GM12891 (cell line): ENCODE results near the gene APOL6.
A peak's percentile ranks its signal among the peaks of the same experiment; 100 is the strongest.

Experiments used
- PAX5 ChIP-seq: IDR thresholded peaks from 2 replicates; pipeline ENCODE4 v1.6.1; 2011; ENCODE audit warnings: low read length, moderate library complexity, mild to moderate bottlenecking; ENCODE audit not compliant: insufficient read depth, severe bottlenecking
- POLR2A ChIP-seq: IDR thresholded peaks from 2 replicates; pipeline ENCODE4 v1.6.1; 2011; ENCODE audit warnings: low read depth, low read length, control low read depth
- POLR2AphosphoS5 ChIP-seq: IDR thresholded peaks from 2 replicates; pipeline ENCODE4 v1.6.1; 2011; ENCODE audit warnings: low read depth, low read length, control low read depth
- SPI1 ChIP-seq: IDR thresholded peaks from 2 replicates; pipeline ENCODE4 v1.6.1; 2011; ENCODE audit warnings: low read depth, low read length, control low read depth
- TAF1 ChIP-seq: IDR thresholded peaks from 2 replicates; pipeline ENCODE4 v1.6.1; 2011; ENCODE audit warnings: low read depth, low read length, control low read depth

DNA sequence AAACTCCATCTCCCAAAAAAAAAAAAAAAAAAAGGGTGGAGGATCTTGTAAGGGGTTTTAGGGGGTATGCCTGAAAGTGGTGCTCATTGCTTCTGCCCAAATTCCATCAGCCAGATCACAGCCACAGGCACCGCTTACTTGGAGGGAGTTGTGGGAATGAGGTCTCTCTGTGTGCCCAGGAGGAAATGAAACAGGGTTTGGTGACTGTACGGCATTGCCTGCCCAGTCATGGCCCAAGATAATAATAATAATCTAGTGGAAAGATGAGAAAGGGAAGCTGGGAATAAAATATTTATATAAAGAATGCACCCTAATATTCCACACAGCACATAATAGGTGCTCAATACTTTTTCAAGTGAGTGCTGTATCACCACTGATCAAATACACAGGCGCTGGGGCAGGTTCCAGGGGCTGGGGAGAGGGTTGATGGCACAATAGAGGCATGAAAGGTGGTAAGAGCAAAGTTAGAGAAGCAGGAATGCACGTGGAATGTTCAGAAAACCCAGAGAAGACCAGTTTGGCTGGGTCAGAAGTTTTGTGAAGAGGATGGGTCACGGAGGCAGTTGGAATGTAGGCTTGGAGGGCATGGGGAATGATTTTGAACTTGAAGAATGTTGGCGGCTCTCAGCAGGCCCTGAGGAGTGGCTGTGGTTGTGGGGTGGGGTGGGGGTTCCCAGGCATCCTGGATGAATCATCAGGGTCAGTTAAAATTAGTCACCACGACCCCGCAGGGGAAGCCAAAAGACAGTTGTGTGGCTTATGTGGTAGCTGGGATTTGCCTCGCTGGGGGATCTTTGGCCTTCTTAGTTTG lies 18.6 kb upstream of the APOL6 start:
- no peak for TF ChIP-seq POLR2AphosphoS5
- TF ChIP-seq PAX5, result no peak
- peak; percentile 63 for TF ChIP-seq SPI1
- no peak for TF ChIP-seq POLR2A
- no peak for TF ChIP-seq TAF1
